NT2/D1 (cell line): ENCODE data around the gene GNB5.

Experiments
- DNase-seq: peaks from one replicate; pipeline ENCODE4 v3.0.0-alpha.2; 2011; ENCODE audit warnings: low read depth, low spot score
- H3K27me3 ChIP-seq: 2 replicates; pipeline ENCODE4 v1.6.0; 2011; ENCODE audit warnings: mild to moderate bottlenecking; ENCODE audit not compliant: insufficient read length, insufficient read depth
- H3K36me3 ChIP-seq: 2 replicates; pipeline ENCODE4 v1.6.1; 2011; ENCODE audit warnings: mild to moderate bottlenecking, low read length, mixed read lengths; ENCODE audit not compliant: insufficient read depth, insufficient read length
- H3K4me1 ChIP-seq: 2 replicates; pipeline ENCODE4 v1.5.1; 2011; ENCODE audit not compliant: insufficient read depth, insufficient read length
- H3K4me3 ChIP-seq: 2 replicates; pipeline ENCODE4 v1.5.1; 2011; ENCODE audit warnings: low read depth; ENCODE audit not compliant: insufficient read length
- H3K9ac ChIP-seq: 2 replicates; pipeline ENCODE4 v1.6.0; 2011; ENCODE audit warnings: low read depth; ENCODE audit not compliant: insufficient read length
- H3K9me3 ChIP-seq: 2 replicates; pipeline ENCODE4 v1.5.1; 2011; ENCODE audit warnings: mild to moderate bottlenecking, low read length; ENCODE audit not compliant: insufficient read depth
- SUZ12 ChIP-seq: IDR thresholded peaks from 2 replicates; pipeline ENCODE4 v1.6.1; 2011; ENCODE audit not compliant: insufficient read length, insufficient read depth; ENCODE audit errors: extremely low read depth
- YY1 ChIP-seq: IDR thresholded peaks from 2 replicates; pipeline ENCODE4 v1.6.1; 2011; ENCODE audit not compliant: insufficient read length, insufficient read depth
- ZNF274 ChIP-seq: IDR thresholded peaks from 2 replicates; pipeline ENCODE4 v1.6.1; 2011; ENCODE audit warnings: mild to moderate bottlenecking, low read depth, low read length

GNB5 gene

GRCh38 chr15:52150043-52150825, 41.0 kb downstream of the GNB5 start:
- peaks cover 1% of the 10 kb centered on the region; the same call in 1 of the 2 replicates for H3K9me3 ChIP-seq
- no peak for TF ChIP-seq SUZ12
- TF ChIP-seq ZNF274: no peak
- TF ChIP-seq YY1: no peak
- no peaks in the 10 kb centered on the region for H3K27me3 ChIP-seq
- peaks cover 3% of the 10 kb centered on the region for H3K4me1 ChIP-seq
- peaks cover 21% of the 10 kb centered on the region for H3K36me3 ChIP-seq
- H3K4me3 ChIP-seq: no peak overlapping the region
- no peak for DNase-seq
- no peak overlapping the region for H3K9ac ChIP-seq

GRCh38 chr15:52148403-52148802, 42.8 kb downstream of the GNB5 start:
- H3K4me1 ChIP-seq: peaks cover 3% of the 10 kb centered on the region
- H3K9me3 ChIP-seq: peaks cover 13% of the 10 kb centered on the region
- no peak overlapping the region for H3K4me3 ChIP-seq
- no peak for DNase-seq
- H3K36me3 ChIP-seq: peaks cover 21% of the 10 kb centered on the region
- TF ChIP-seq YY1: no peak
- no peak for TF ChIP-seq SUZ12
- TF ChIP-seq ZNF274: no peak
- H3K9ac ChIP-seq: no peak overlapping the region
- H3K27me3 ChIP-seq: no peaks in the 10 kb centered on the region

DNA sequence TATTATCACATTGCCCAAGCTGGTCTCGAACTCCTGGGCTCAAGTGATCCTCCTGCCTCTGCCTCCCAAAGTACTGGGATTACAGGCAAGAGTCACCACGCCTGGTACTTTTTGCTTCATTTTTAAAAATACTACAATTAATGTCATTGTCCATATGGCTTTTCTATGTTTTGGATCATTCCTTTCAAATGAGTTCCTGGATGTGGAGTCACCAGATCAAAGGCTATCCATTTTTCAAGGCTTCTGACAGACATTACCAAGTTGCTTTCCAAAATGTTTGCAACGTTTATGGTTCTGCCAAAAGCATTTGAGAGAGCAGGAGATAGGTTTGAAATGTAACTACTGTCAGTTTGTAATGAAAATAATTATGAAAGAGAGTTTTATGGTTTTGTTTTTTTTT, 44.4 kb downstream of the GNB5 start:
- Histone ChIP-seq H3K36me3 (peaks cover 16% of the 10 kb centered on the region), H3K9me3 (peaks cover 13% of the 10 kb centered on the region), H3K4me3 (no peak overlapping the region), H3K27me3 (no peaks in the 10 kb centered on the region), H3K9ac (no peak overlapping the region), H3K4me1 (peaks cover 3% of the 10 kb centered on the region)
- TF ChIP-seq ZNF274: no peak
- TF ChIP-seq YY1: no peak
- TF ChIP-seq SUZ12: no peak
- no peak for DNase-seq

DNA sequence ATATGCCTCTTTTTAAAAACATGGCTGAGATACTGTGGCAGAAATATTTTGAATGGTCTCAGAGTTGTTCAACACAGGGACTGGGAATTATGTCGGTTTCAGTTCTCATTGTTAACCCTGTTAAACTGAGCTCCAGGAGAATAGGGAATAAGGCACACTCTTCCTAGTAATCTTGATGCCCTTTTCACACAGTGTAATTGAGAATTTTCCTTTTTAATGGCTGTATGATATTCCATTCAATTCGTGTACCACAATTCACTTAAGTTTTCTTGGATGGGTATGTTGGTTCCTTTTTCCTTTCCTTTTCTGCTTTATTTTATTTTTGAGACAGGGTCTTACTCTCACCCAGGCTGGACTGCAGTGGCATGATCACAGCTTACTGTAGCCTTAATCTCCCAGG, 44.9 kb downstream of the GNB5 start:
- Histone ChIP-seq H3K9ac (no peak overlapping the region), H3K9me3 (peaks cover 13% of the 10 kb centered on the region), H3K4me3 (no peak overlapping the region), H3K27me3 (no peaks in the 10 kb centered on the region), H3K4me1 (peaks cover 3% of the 10 kb centered on the region), H3K36me3 (peaks cover 14% of the 10 kb centered on the region)
- TF ChIP-seq SUZ12 (no peak), YY1 (no peak), ZNF274 (no peak)
- DNase-seq: no peak

DNA sequence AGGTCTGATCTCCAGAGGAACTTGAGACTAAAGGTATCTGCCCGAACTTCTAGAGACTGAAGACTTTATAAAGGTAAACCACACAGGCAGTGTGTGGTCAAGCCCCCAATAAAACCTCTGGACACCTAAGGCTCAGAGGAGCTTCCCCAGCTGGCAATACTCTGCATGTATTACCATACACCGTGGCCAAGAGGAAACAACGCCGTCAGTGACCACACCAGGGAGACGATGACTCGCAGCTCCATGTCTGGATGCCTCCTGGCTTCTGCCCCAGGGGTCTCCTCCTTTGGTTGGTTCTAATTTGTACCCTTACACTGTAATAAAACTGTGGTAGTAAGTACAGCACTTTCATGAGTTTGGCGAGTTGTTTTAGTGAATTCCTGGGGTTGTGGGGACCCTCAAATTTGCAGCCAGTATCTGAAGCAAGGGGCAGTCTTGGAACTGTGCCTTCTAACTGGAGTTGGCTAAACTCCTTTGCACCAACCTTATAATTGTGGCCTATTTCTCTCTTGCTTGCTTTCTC, 46.5 kb downstream of the GNB5 start:
- Histone ChIP-seq H3K4me1 (peaks cover 6% of the 10 kb centered on the region), H3K4me3 (no peak overlapping the region), H3K9ac (no peak overlapping the region), H3K9me3 (peaks cover 13% of the 10 kb centered on the region), H3K36me3 (peaks cover 19% of the 10 kb centered on the region), H3K27me3 (no peaks in the 10 kb centered on the region)
- no peak for TF ChIP-seq SUZ12
- no peak for TF ChIP-seq YY1
- TF ChIP-seq ZNF274: no peak
- DNase-seq: no peak

GRCh38 chr15:52143873-52144272, 47.3 kb downstream of the GNB5 start:
- no peak overlapping the region for H3K9ac ChIP-seq
- H3K9me3 ChIP-seq: peaks cover 13% of the 10 kb centered on the region
- TF ChIP-seq SUZ12: no peak
- TF ChIP-seq ZNF274: no peak
- TF ChIP-seq YY1: no peak
- H3K36me3 ChIP-seq: peaks cover 12% of the 10 kb centered on the region
- no peak overlapping the region for H3K4me3 ChIP-seq
- DNase-seq: peak; percentile 9
- H3K27me3 ChIP-seq: no peaks in the 10 kb centered on the region
- H3K4me1 ChIP-seq: peaks cover 6% of the 10 kb centered on the region

DNA sequence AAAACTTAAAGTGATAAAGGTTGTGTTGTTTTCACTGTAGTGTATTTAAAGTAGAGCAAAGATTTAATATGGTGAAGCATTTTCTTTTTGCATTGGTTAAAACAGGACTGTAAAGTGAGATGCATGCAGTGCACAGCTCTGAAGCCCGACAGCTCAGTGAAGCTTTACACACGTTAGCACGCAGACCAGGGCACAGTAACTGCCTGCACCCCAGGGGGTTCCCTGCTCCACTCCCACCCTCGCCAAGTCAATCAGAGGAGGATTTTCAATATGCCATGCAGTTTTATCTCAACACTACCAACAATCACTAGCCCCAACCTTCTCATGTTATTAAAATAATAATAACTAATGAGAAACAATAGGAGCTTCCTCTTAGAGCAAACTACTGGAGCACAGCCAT, 50.5 kb downstream of the GNB5 start:
- Histone ChIP-seq H3K36me3 (peaks cover 9% of the 10 kb centered on the region), H3K4me3 (no peak overlapping the region), H3K9ac (no peak overlapping the region), H3K9me3 (peaks cover 13% of the 10 kb centered on the region), H3K4me1 (peaks cover 2% of the 10 kb centered on the region), H3K27me3 (no peaks in the 10 kb centered on the region)
- TF ChIP-seq YY1 (no peak), ZNF274 (no peak), SUZ12 (no peak)
- no peak for DNase-seq
